Measurements from ENCODE around the gene TOX2. TPM values are rescaled to one million over a fixed set of nuclear protein-coding genes. Genes with fewer than 3 reads are reported as not detected.

The TOX2 gene
- total RNA-seq, 2 experiments from 2014 or later, result 0.23 TPM; not detected in 1

- CTCF ChIA-PET (ENCODE audit: unreplicated experiment), result no interaction called here
- TF ChIP-seq EZH2phosphoT487 (IDR thresholded peaks at IDR 0.05; ENCODE audit: borderline replicate concordance, low read depth, low read length) (no peak), CTCF (conservative IDR thresholded peaks at IDR 0.05; ENCODE audit: low read length) (no peak)
- intact Hi-C loops (cut with micrococcal nuclease; ENCODE audit: unreplicated experiment), result no loop called here
- Histone ChIP-seq H3K79me2 (ENCODE audit: insufficient read depth, low read depth, low read length) (no peaks in the 10 kb centered on the region), H3K36me3 (ENCODE audit: insufficient read depth, low read length) (no peaks in the 10 kb centered on the region), H3K4me1 (ENCODE audit: insufficient read depth, low read length, poor library complexity, severe bottlenecking) (no peaks in the 10 kb centered on the region), H3K4me2 (ENCODE audit: low read length) (no peak overlapping the region), H3K9me2 (ENCODE audit: insufficient read depth, low read length) (no peaks in the 10 kb centered on the region), H3K9me3 (ENCODE audit: low read length) (no peaks in the 10 kb centered on the region), H4K20me1 (ENCODE audit: insufficient read depth, low read length) (no peaks in the 10 kb centered on the region), H3K4me3 (ENCODE audit: low read depth, low read length, poor library complexity, severe bottlenecking) (no peak overlapping the region), H3K27ac (ENCODE audit: low read depth, low read length, poor library complexity, severe bottlenecking) (no peak overlapping the region), H2AFZ (ENCODE audit: low read length) (no peak overlapping the region)
- BruUV-seq (replicated peaks), result no TSS peak
- DNase-seq (ENCODE audit: low spot score), result no peak
- POLR2A ChIA-PET, result no interaction called here
Observed at GRCh38 chr20:44115181-44115580, 200.5 kb downstream of the TOX2 start.

- DNase-seq (ENCODE audit: low spot score), result no peak
- intact Hi-C loops (cut with micrococcal nuclease; ENCODE audit: unreplicated experiment), result loop anchor here (1.0 kb wide), 1 partner anchor 74 kb away; no protein-coding TSS in a partner anchor
- H3K4me2 ChIP-seq (ENCODE audit: low read length), result no peak overlapping the region
- H3K27ac ChIP-seq (ENCODE audit: low read depth, low read length, poor library complexity, severe bottlenecking), result no peak overlapping the region
- H3K4me1 ChIP-seq (ENCODE audit: insufficient read depth, low read length, poor library complexity, severe bottlenecking), result no peaks in the 10 kb centered on the region
- no peak overlapping the region for H3K4me3 ChIP-seq (ENCODE audit: low read depth, low read length, poor library complexity, severe bottlenecking)
- H3K9me3 ChIP-seq (ENCODE audit: low read length), result no peaks in the 10 kb centered on the region
- H2AFZ ChIP-seq (ENCODE audit: low read length), result no peak overlapping the region
- ChIA-PET POLR2A (no interaction called here), CTCF (ENCODE audit: unreplicated experiment) (interaction anchor here (1.0 kb wide), 1 partner anchor 74 kb away, joined by 4 read pairs; no protein-coding TSS in a partner anchor)
- no peaks in the 10 kb centered on the region for H3K9me2 ChIP-seq (ENCODE audit: insufficient read depth, low read length)
- no TSS peak for BruUV-seq (replicated peaks)
- TF ChIP-seq CTCF (conservative IDR thresholded peaks at IDR 0.05; ENCODE audit: low read length), result no peak
- TF ChIP-seq EZH2phosphoT487 (IDR thresholded peaks at IDR 0.05; ENCODE audit: borderline replicate concordance, low read depth, low read length), result no peak
- no peaks in the 10 kb centered on the region for H4K20me1 ChIP-seq (ENCODE audit: insufficient read depth, low read length)
- no peaks in the 10 kb centered on the region for H3K79me2 ChIP-seq (ENCODE audit: insufficient read depth, low read depth, low read length)
- H3K36me3 ChIP-seq (ENCODE audit: insufficient read depth, low read length), result no peaks in the 10 kb centered on the region
Observed at GRCh38 chr20:44115762-44116644, 201.4 kb downstream of the TOX2 start.
